HG03354 (cell line): ENCODE measurements around the gene PTK6.
"Not testable (repeated sequence)": the region's sequence is repeated elsewhere in the genome, so short reads cannot be mapped to it uniquely, and the experiment has no call there.

ENCODE experiments used
- ATAC-seq: cut with Tn5 transposase; IDR thresholded peaks from one replicate; pipeline ENCODE4 v1.9.1; 2021; ENCODE audit warnings: mild to moderate bottlenecking; ENCODE audit not compliant: unreplicated experiment, poor library complexity, severe bottlenecking

The PTK6 gene

DNA sequence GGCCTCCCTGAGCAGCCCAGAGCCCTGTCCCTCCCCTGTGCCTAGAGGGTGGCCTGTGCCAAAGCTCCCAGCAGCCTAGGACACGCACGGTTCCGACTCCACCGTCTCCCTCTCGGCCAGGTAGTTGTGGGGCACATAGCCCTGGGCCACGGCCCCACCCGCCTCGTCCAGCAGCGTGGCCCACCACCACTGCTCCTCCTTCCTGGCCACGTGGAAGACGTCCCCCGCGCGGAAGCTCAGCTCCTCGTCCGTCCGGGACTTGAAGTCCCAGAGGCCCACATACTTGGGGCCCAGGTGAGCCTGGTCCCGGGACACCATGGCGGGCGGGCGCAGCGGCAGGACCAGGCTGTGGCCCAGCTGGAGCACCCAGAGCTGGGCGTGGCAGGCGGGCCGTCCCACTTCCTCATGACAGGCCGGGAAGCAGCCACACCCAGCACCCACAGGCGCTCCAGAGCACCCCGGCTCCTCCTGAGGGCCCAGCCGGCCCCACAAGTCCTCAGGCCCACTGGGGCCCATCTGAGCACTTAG, at the start of gene PTK6:
Gene PTK6, minus strand, starts transcription at position 380 of the 528 bp plus-strand sequence. Its CDS starts 62 bp downstream, at position 318.
- peak; percentile 8 for ATAC-seq

DNA sequence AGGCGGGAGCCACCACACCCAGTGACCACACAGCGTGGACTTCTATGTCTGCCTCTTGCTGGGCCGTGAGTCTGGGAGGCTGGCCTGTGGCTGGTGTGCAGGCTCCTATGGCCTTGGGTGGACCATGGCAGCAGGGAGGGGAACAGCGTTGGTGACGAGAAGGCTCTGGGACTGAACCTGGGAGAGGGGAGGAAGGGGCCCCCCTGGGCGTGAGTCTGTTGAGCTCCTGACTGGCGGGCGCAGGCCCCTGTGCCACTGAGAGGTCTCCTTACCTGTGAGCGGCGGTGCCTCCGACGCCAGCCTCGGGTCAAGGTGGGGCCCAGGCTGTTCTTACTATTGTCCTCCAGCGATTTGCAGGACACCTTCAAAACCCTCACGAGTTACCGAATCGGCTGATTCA, 49.6 kb upstream of the PTK6 start:
- ATAC-seq, result no peak

DNA sequence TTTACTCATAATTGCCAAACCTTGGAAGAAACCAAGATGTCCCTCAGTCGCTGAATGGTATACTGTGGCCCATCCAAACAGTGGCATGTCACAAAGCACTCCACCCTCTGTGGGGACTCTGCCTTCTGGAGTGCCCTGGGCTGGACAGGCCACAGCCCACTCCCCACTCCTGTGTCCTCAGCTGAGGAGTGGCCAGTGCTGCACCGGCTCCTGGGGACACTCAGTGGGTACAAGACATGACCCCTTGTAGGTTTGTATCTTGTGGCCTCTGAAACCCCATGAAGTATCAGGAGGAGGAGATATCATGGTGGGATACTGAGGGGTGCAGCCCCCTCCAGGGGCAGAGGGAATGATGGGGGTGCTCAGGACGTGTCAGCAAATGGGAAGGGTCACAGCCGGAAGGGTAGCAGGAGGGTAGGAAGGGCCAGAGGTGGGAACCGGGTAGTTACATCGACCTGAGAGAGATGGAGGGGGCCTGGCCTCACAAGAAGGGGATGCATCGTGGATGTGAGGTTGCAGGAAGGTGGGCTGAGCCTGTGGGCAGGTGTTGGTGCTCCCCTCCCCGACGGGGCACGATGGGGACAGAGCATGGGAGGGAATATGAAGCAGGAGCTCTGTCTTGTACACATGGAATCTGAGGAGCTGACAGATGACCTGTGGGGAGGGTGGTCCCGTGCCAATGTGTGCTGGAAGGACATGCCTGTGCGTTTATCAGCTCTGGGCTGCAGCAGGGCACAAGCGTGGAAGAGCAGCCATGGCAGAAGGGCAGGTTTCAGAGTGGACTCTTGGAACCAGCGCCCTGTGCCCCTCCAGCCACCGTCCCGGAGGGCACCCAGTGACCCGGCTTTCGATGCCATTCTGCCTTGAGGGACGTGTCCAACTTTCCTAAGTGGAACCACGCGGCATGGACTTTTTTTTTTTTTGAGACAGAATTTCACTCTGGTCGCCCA, 48.7 kb upstream of the PTK6 start:
- no peak for ATAC-seq

DNA sequence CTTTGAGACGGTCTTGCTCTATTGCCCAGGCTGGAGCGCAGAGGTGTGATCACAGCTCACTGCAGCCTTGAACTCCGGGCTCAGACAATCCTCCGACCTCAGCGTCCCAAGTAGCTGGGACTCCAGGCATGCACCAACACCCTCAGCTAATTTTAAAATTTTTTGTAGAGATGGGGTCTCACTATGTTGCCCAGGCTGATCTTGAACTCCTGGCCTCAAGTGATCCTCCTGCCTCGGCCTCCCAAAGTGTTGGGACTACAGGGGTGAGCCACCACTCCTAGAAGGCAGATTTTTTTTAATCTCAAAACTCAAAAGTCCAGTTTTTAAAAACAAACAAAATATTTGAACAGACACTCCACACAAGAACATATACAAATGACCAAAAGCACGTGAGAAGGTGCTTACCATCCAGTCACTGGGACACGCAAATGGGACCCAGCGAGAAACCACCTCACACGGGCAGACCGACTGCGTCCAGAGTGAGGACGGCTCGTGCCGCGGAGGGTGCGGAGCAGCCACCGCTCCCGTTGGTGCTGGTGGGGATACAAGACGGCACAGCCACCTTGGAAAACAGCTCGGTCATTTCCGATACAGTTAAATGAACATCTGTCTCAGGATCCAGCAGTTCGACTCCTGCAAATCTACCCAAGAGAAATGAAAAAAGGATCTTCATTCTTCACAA, 45.3 kb upstream of the PTK6 start:
- ATAC-seq, result no peak

GRCh38 chr20:63580796-63581461, 43.8 kb upstream of the PTK6 start:
- ATAC-seq, result no peak

GRCh38 chr20:63579017-63579694, 42.0 kb upstream of the PTK6 start:
- ATAC-seq, result no peak

DNA sequence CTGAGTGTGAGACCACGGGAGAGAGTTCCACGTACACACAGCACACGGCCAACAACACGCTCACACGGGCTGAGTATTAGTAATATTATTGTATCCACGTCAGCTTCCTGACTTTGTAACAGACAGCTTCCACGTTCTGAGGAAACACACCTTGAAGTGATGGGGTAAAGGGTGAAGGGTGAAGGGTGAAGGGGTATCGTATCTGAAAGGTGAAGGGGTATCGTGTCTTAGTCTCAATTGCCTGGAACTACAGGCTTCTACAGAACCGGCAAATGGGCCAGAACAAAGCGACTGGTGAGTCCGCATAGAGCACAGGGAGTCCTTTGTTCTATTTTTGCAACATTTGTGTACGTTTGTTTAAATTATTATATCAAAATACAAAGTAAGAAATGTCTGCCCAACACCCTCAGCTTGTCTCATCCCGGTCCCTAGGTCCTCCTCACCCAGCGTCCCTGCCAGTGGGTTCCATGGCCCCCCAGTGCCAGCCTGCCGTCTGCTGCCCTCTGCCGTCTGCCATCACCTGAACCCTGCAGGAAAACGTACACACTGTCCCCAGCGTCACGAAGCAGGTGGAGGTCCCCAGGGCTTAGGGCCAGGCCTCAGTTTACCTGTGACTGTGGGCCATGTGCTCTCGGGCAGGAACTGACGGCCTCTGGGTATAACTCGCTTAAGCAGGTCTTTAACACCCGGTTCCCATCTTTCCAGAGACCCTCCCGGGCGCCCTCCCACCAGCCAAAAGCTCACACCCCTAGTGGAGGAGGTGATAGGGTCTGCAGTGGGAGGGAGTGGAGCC, 41.2 kb upstream of the PTK6 start:
- ATAC-seq, result no peak

GRCh38 chr20:63577317-63577894, 40.2 kb upstream of the PTK6 start:
- ATAC-seq, result no peak

- ATAC-seq, result no peak
Observed at GRCh38 chr20:63576311-63576710, 39.1 kb upstream of the PTK6 start.

DNA sequence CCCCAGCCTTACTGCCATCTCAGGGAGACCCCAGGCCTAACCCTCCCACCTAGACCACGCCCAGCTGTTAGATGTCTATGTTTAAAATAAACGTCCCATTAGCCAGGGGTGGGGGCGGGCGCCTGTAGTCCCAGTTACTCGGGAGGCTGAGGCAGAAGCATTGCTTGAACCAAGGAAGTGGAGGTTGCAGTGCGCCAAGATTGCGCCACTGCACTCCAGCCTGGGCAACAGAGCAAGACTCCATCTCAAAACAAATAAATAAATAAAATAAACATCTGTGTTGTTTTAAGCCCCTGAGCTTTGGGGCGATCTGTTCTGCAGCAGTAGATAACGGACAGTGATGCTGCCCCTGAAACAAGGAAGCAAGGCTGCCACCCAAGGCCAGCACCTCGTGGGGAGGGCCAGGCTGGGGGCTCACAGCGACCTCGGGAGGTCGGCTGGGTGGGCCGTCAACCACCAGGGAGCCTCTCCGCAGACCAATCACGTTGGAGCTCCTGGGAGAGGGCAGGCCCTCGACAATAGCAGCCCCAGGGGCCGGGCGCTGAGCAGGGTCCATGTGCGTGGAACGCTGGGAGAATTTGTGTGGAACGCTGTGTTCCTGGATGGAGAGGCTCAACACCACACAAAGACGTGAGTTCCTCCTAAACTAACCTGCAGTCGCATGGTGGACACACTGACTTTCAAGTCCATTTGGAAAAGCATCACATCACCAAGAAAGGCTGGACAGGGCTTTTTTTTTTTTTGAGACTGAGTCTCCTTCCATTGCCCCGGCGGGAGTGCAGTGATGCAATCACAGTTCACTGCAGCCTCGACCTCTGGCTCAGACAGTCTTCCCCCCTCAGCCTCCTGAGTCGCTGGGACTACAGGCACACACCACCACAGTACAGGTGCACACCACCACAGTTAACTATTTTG, 37.9 kb upstream of the PTK6 start:
- ATAC-seq, result no peak

DNA sequence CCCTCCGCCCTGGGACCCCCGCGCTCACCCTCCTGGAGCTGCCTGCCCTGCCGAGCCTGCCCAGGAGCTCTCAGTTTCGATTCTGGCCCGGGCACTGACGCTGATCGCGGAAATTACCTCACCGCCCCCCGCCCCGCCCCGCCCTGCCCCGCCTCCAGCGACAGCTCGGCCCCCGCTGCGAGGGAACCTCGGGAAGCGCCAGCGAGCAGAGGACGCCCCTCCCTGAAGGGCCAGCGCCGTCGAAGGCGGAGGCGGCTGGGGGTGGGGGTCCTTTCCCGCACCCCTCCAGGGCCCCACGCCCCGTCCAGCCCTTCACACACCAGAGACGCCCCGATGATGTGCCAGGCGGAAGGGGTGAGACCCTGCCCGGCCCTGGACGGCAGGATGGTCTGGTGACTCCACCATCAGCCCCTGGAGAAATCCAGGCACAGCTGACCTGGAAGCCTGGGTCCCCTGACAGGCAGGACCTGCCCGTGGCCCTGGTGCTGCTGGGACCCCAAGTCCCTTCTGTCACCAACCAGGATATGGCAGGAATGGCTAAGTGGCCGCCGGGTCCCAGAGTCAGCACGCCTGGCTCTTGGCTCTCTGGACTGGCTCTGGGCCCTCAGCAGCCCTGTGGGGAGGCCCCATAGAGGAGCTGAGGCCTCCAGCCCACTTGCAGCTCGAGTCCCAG, 37.1 kb upstream of the PTK6 start, which contains the start of gene HELZ2:
Gene HELZ2, minus strand, starts transcription at position 84 of the 673 bp plus-strand sequence. CDS start 1,854 bp downstream, outside the sequence.
- ATAC-seq, result peak; percentile 65

GRCh38 chr20:63573647-63574131, 36.5 kb upstream of the PTK6 start:
- ATAC-seq, result no peak

- no peak for ATAC-seq
Observed at GRCh38 chr20:63572788-63573646, 35.8 kb upstream of the PTK6 start.

DNA sequence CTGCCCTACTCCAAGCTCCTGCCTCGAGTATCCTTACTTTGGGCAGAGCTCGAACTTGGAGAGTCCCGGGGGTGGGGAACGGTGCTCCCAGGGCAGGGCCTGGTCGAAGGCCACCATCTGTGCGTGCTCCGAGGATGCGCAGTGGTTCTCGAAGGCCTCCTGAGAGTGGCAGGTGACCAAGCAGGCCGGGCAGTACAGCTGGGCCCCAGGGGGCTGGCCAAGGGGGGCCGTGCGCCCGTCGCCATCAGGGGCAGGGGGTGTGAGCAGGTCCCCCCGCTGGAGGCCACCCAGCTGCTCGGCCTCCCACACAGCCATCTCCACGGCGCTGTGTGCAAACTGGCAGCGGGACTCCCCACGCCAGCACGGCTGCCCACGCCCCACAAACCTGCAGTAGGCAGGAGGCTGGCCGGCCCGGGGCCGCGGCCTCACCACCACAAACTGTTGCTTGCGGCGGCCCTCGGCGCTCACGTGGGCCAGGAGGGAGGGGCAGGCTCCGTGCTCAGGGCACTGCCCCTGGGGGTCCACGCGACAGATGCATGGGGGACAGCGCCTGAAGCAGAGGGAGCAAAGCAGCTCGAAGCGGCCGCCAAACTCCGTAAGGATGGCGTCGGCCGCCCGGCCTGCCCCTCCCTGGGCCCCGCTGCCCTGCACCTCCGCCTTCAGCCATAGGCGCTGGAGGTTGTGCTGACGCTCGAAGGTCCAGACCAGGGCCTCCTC, 35.1 kb upstream of the PTK6 start:
- no peak for ATAC-seq

DNA sequence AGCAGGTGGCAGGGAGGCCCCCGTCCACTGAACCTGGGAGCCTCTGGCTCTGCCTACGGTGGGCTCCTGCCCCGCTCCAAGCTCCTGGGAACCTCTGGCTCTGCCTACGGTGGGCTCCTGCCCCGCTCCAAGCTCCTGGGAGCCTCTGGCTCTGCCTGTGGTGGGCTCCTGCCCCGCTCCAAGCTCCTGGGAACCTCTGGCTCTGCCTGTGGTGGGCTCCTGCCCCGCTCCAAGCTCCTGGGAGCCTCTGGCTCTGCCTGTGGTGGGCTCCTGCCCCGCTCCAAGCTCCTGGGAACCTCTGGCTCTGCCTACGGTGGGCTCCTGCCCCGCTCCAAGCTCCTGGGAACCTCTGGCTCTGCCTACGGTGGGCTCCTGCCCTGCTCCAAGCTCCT, 33.9 kb upstream of the PTK6 start:
- not testable (repeated sequence) for ATAC-seq
